ENCODE data around the gene CARD11. TPM values are rescaled to one million over a fixed set of nuclear protein-coding genes. Genes with fewer than 3 reads are reported as not detected.

CARD11 gene
- total RNA-seq, result 72.8 and 74.1 TPM in 2 replicates

- peak within 1 kb of the TSS; percentile 87 for H3K4me3 Mint-ChIP-seq (ENCODE audit: low read depth)
- intact Hi-C loops (cut with micrococcal nuclease), result loop anchor here (1.0 to 10.0 kb wide), 5 partner anchors 15 to 89 kb away; no protein-coding TSS in a partner anchor
- H3K36me3 Mint-ChIP-seq (ENCODE audit: low read depth), result peaks cover 35% of the 10 kb centered on the region
- H3K27me3 Mint-ChIP-seq (ENCODE audit: low read depth), result no peaks in the 10 kb centered on the region
- DNase-seq (ENCODE audit: low spot score), result peak; percentile 55
- H3K9me3 Mint-ChIP-seq, result no peaks in the 10 kb centered on the region
- H3K4me1 Mint-ChIP-seq (ENCODE audit: low read depth), result peaks cover 29% of the 10 kb centered on the region
- peak within 1 kb of the TSS; percentile 88 for H3K27ac Mint-ChIP-seq
Observed at GRCh38 chr7:3043544-3044371, at the start of gene CARD11. Gene CARD11, minus strand, starts transcription at chr7:3043867. Its CDS starts 85,361 bp downstream, at chr7:2958506.

GRCh38 chr7:3092468-3092867 is 48.8 kb upstream of the CARD11 start:
- no peaks in the 10 kb centered on the region for H3K27me3 Mint-ChIP-seq (ENCODE audit: low read depth)
- peak overlapping the region; percentile 18 for H3K4me3 Mint-ChIP-seq (ENCODE audit: low read depth)
- peak; percentile 71 for DNase-seq (ENCODE audit: low spot score)
- H3K9me3 Mint-ChIP-seq, result no peaks in the 10 kb centered on the region
- H3K27ac Mint-ChIP-seq, result peak overlapping the region; percentile 77
- intact Hi-C loops (cut with micrococcal nuclease), result loop anchor here (1.0 kb wide), 3 partner anchors 14 to 29 kb away; no protein-coding TSS in a partner anchor
- H3K36me3 Mint-ChIP-seq (ENCODE audit: low read depth), result peaks cover 4% of the 10 kb centered on the region
- peaks cover 44% of the 10 kb centered on the region for H3K4me1 Mint-ChIP-seq (ENCODE audit: low read depth)

GRCh38 chr7:3091631-3092030 is 48.0 kb upstream of the CARD11 start:
- peaks cover 2% of the 10 kb centered on the region for H3K27me3 Mint-ChIP-seq (ENCODE audit: low read depth)
- H3K27ac Mint-ChIP-seq, result peak overlapping the region; percentile 77
- H3K36me3 Mint-ChIP-seq (ENCODE audit: low read depth), result peaks cover 4% of the 10 kb centered on the region
- no peaks in the 10 kb centered on the region for H3K9me3 Mint-ChIP-seq
- H3K4me3 Mint-ChIP-seq (ENCODE audit: low read depth), result no peak overlapping the region
- no peak for DNase-seq (ENCODE audit: low spot score)
- peaks cover 39% of the 10 kb centered on the region for H3K4me1 Mint-ChIP-seq (ENCODE audit: low read depth)
- intact Hi-C loops (cut with micrococcal nuclease), result loop anchor here (1.0 kb wide), 3 partner anchors 15 to 28 kb away; no protein-coding TSS in a partner anchor

- no peak for DNase-seq (ENCODE audit: low spot score)
- H3K4me1 Mint-ChIP-seq (ENCODE audit: low read depth), result peaks cover 26% of the 10 kb centered on the region
- H3K36me3 Mint-ChIP-seq (ENCODE audit: low read depth), result no peaks in the 10 kb centered on the region
- H3K4me3 Mint-ChIP-seq (ENCODE audit: low read depth), result no peak overlapping the region
- H3K27ac Mint-ChIP-seq, result no peak overlapping the region
- peaks cover 4% of the 10 kb centered on the region for H3K27me3 Mint-ChIP-seq (ENCODE audit: low read depth)
- intact Hi-C loops (cut with micrococcal nuclease), result no loop called here
- no peaks in the 10 kb centered on the region for H3K9me3 Mint-ChIP-seq
Observed at GRCh38 chr7:3089493-3089892, 45.8 kb upstream of the CARD11 start.

- H3K9me3 Mint-ChIP-seq, result no peaks in the 10 kb centered on the region
- no peak overlapping the region for H3K4me3 Mint-ChIP-seq (ENCODE audit: low read depth)
- H3K27ac Mint-ChIP-seq, result no peak overlapping the region
- no peaks in the 10 kb centered on the region for H3K36me3 Mint-ChIP-seq (ENCODE audit: low read depth)
- peaks cover 4% of the 10 kb centered on the region for H3K27me3 Mint-ChIP-seq (ENCODE audit: low read depth)
- intact Hi-C loops (cut with micrococcal nuclease), result no loop called here
- H3K4me1 Mint-ChIP-seq (ENCODE audit: low read depth), result peaks cover 12% of the 10 kb centered on the region
- no peak for DNase-seq (ENCODE audit: low spot score)
Observed at GRCh38 chr7:3087243-3087755, 43.6 kb upstream of the CARD11 start.

GRCh38 chr7:3083350-3083749 is 39.7 kb upstream of the CARD11 start:
- intact Hi-C loops (cut with micrococcal nuclease), result no loop called here
- Mint-ChIP-seq H3K27me3 (ENCODE audit: low read depth) (peaks cover 4% of the 10 kb centered on the region), H3K27ac (no peak overlapping the region), H3K4me1 (ENCODE audit: low read depth) (no peaks in the 10 kb centered on the region), H3K9me3 (no peaks in the 10 kb centered on the region), H3K36me3 (ENCODE audit: low read depth) (no peaks in the 10 kb centered on the region), H3K4me3 (ENCODE audit: low read depth) (no peak overlapping the region)
- no peak for DNase-seq (ENCODE audit: low spot score)

GRCh38 chr7:3082831-3083230 is 39.2 kb upstream of the CARD11 start:
- Mint-ChIP-seq H3K9me3 (no peaks in the 10 kb centered on the region), H3K4me1 (ENCODE audit: low read depth) (no peaks in the 10 kb centered on the region), H3K27ac (no peak overlapping the region), H3K4me3 (ENCODE audit: low read depth) (no peak overlapping the region), H3K36me3 (ENCODE audit: low read depth) (no peaks in the 10 kb centered on the region), H3K27me3 (ENCODE audit: low read depth) (peaks cover 4% of the 10 kb centered on the region)
- DNase-seq (ENCODE audit: low spot score), result no peak
- intact Hi-C loops (cut with micrococcal nuclease), result no loop called here

DNA sequence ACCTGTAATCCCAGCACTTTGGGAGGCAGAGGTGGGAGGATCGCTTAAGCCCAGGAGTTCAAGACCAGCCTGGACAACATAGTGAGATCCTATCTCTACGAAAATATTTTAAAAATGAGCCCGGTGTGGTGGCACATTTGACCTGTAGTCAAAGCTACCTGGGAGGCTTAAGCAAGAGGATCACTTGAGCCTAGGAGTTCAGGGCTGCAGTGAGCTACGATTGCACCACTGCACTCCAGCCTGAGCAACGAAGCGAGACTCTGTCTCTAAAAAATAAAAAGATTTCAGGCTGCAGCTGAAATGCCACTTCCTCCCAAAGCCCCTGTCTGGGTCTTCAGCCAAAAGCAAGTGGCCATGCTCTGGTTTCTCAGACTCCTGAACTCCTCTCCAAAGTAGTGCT is 38.7 kb upstream of the CARD11 start:
- Mint-ChIP-seq H3K4me1 (ENCODE audit: low read depth) (no peaks in the 10 kb centered on the region), H3K27ac (no peak overlapping the region), H3K9me3 (no peaks in the 10 kb centered on the region), H3K27me3 (ENCODE audit: low read depth) (peaks cover 4% of the 10 kb centered on the region), H3K36me3 (ENCODE audit: low read depth) (no peaks in the 10 kb centered on the region), H3K4me3 (ENCODE audit: low read depth) (no peak overlapping the region)
- intact Hi-C loops (cut with micrococcal nuclease), result no loop called here
- no peak for DNase-seq (ENCODE audit: low spot score)

- no peak for DNase-seq (ENCODE audit: low spot score)
- Mint-ChIP-seq H3K4me1 (ENCODE audit: low read depth) (no peaks in the 10 kb centered on the region), H3K27me3 (ENCODE audit: low read depth) (no peaks in the 10 kb centered on the region), H3K9me3 (peaks cover 4% of the 10 kb centered on the region), H3K4me3 (ENCODE audit: low read depth) (no peak overlapping the region), H3K36me3 (ENCODE audit: low read depth) (no peaks in the 10 kb centered on the region), H3K27ac (no peak overlapping the region)
- intact Hi-C loops (cut with micrococcal nuclease), result no loop called here
Observed at GRCh38 chr7:3080106-3080505, 36.4 kb upstream of the CARD11 start.

DNA sequence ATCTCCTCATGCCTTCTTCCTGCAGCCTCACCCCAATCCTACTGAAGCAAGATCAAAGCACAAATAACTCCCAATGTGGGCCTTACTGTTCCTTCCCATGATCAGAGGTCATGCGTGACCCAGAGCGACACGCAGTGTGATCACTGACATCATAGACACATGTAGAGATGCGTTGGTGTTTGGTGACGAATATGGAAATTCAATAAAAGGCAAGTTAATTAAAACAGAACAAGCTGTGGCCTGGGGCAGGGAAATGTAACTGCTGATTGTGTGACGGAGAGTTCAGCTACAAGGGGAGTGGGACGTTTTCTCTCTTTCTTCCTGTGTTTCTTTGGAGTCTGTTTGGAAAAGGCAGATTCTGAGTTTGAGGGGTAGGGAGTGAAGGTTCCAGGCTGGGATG is 34.8 kb upstream of the CARD11 start:
- Mint-ChIP-seq H3K4me1 (ENCODE audit: low read depth) (no peaks in the 10 kb centered on the region), H3K27me3 (ENCODE audit: low read depth) (no peaks in the 10 kb centered on the region), H3K27ac (no peak overlapping the region), H3K36me3 (ENCODE audit: low read depth) (no peaks in the 10 kb centered on the region), H3K9me3 (peaks cover 4% of the 10 kb centered on the region), H3K4me3 (ENCODE audit: low read depth) (no peak overlapping the region)
- intact Hi-C loops (cut with micrococcal nuclease), result no loop called here
- DNase-seq (ENCODE audit: low spot score), result no peak

GRCh38 chr7:3076700-3077099 is 33.0 kb upstream of the CARD11 start:
- Mint-ChIP-seq H3K27me3 (ENCODE audit: low read depth) (peaks cover 4% of the 10 kb centered on the region), H3K27ac (no peak overlapping the region), H3K4me3 (ENCODE audit: low read depth) (no peak overlapping the region), H3K36me3 (ENCODE audit: low read depth) (no peaks in the 10 kb centered on the region), H3K4me1 (ENCODE audit: low read depth) (no peaks in the 10 kb centered on the region), H3K9me3 (peaks cover 5% of the 10 kb centered on the region)
- no peak for DNase-seq (ENCODE audit: low spot score)
- intact Hi-C loops (cut with micrococcal nuclease), result no loop called here

- H3K36me3 Mint-ChIP-seq (ENCODE audit: low read depth), result peaks cover 4% of the 10 kb centered on the region
- no peak overlapping the region for H3K4me3 Mint-ChIP-seq (ENCODE audit: low read depth)
- no peak overlapping the region for H3K27ac Mint-ChIP-seq
- intact Hi-C loops (cut with micrococcal nuclease), result no loop called here
- no peaks in the 10 kb centered on the region for H3K4me1 Mint-ChIP-seq (ENCODE audit: low read depth)
- no peak for DNase-seq (ENCODE audit: low spot score)
- peaks cover 10% of the 10 kb centered on the region for H3K9me3 Mint-ChIP-seq
- H3K27me3 Mint-ChIP-seq (ENCODE audit: low read depth), result peaks cover 4% of the 10 kb centered on the region
Observed at GRCh38 chr7:3076163-3076562, 32.5 kb upstream of the CARD11 start.

DNA sequence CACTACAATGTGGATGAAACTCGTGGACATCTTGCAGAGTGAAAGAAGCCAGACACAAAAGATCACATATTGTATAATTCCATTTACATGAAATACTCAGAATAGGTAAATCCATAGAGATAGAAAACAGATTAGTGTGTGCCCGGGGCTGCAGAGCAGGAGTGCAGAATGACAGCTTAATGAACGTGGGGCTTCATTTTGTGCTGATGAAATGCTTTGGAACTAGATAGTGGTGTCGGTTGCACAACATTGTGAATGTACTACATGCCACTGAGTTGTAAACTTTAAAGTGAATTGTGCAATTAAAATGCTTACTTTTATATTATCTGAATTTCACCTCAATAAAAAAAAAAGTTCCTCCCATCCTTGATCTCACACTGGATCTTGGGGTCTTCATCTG is 31.8 kb upstream of the CARD11 start:
- intact Hi-C loops (cut with micrococcal nuclease), result no loop called here
- peaks cover 4% of the 10 kb centered on the region for H3K27me3 Mint-ChIP-seq (ENCODE audit: low read depth)
- H3K4me1 Mint-ChIP-seq (ENCODE audit: low read depth), result no peaks in the 10 kb centered on the region
- no peak overlapping the region for H3K27ac Mint-ChIP-seq
- H3K36me3 Mint-ChIP-seq (ENCODE audit: low read depth), result peaks cover 11% of the 10 kb centered on the region
- peaks cover 17% of the 10 kb centered on the region for H3K9me3 Mint-ChIP-seq
- DNase-seq (ENCODE audit: low spot score), result no peak
- H3K4me3 Mint-ChIP-seq (ENCODE audit: low read depth), result no peak overlapping the region

All from activated T-helper 2 cell treated with anti-CD3 and anti-CD28 coated beads, Interferon-gamma antibody, Interleukin-2, Interleukin-4, amounts not matched to agents 10 μg/mL and 5 μg/mL and 100 μg/mL, durations not matched to agents 14 hours and 24 hours and 36 hours (primary cell).